Testis (tissue), 2 donors: Measurements from ENCODE around the gene NOC4L.

Source experiments
- POLR2A ChIP-seq: fragments of 450-650 bp; IDR thresholded peaks from one replicate; pipeline ENCODE4 v1.6.1; 2017; ENCODE audit warnings: antibody characterized with exemption, mild to moderate bottlenecking, moderate library complexity
- TF ChIP-seq, protein P1 (sequence below), 3 experiments: fragments of 450-650 bp in 2 of 3; fragments of 200-600 bp in 1 of 3; sonication (generic) in 1 of 3; IDR thresholded peaks; one replicate each; pipeline ENCODE4 v1.5.1; 2016 to 2019; ENCODE audit warnings: antibody characterized with exemption in 3 of 3, mild to moderate bottlenecking in 2 of 3, moderate library complexity in 1 of 3

GRCh38 chr12:132118876-132119275 lies 25.4 kb upstream of the NOC4L start:
- TF ChIP-seq, protein P1, sequence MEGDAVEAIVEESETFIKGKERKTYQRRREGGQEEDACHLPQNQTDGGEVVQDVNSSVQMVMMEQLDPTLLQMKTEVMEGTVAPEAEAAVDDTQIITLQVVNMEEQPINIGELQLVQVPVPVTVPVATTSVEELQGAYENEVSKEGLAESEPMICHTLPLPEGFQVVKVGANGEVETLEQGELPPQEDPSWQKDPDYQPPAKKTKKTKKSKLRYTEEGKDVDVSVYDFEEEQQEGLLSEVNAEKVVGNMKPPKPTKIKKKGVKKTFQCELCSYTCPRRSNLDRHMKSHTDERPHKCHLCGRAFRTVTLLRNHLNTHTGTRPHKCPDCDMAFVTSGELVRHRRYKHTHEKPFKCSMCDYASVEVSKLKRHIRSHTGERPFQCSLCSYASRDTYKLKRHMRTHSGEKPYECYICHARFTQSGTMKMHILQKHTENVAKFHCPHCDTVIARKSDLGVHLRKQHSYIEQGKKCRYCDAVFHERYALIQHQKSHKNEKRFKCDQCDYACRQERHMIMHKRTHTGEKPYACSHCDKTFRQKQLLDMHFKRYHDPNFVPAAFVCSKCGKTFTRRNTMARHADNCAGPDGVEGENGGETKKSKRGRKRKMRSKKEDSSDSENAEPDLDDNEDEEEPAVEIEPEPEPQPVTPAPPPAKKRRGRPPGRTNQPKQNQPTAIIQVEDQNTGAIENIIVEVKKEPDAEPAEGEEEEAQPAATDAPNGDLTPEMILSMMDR (IDR thresholded peaks at IDR 0.05) = no peak
- no peak for TF ChIP-seq POLR2A
